Transverse colon (tissue), 4 donors: ENCODE results near the gene PIGT. TPM values are rescaled to one million over a fixed set of nuclear protein-coding genes. Genes with fewer than 3 reads are reported as not detected.

Source experiments
- DNase-seq: peaks from one replicate; pipeline ENCODE4 v3.0.0-alpha.2; 2019
- H3K27ac ChIP-seq, 4 donors: fragments of 200-600 bp; sonication (generic); 2 replicates each; pipeline ENCODE4 v1.5.1; 2016 to 2018; ENCODE audit warnings: inconsistent platforms in 4 of 4
- H3K27me3 ChIP-seq: fragments of 200-600 bp; sonication (generic); 2 replicates; pipeline ENCODE4 v1.5.1; 2017; ENCODE audit warnings: inconsistent platforms
- H3K36me3 ChIP-seq, 4 donors: fragments of 200-600 bp; sonication (generic); 2 replicates each; pipeline ENCODE4 v1.5.1; 2017 to 2019; ENCODE audit warnings: inconsistent platforms in 4 of 4
- H3K4me1 ChIP-seq, 4 donors: fragments of 200-600 bp; sonication (generic); 2 replicates each; pipeline ENCODE4 v1.5.1; 2017 to 2020; ENCODE audit warnings: inconsistent platforms in 4 of 4
- H3K4me3 ChIP-seq, 4 donors: fragments of 200-600 bp; sonication (generic); 1 replicate in 1 of 4; 2 replicates in 3 of 4; pipeline versions ENCODE4 v1.5.1 to v1.6.1; 2017 to 2019; ENCODE audit warnings: inconsistent platforms in 4 of 4
- H3K9me3 ChIP-seq, 2 donors: fragments of 200-600 bp; sonication (generic); 2 replicates each; pipeline ENCODE4 v1.5.1; 2017 to 2019; ENCODE audit warnings: inconsistent platforms in 2 of 2
- EP300 ChIP-seq: sonication (generic); formaldehyde crosslinking; IDR thresholded peaks from one replicate; pipeline ENCODE4 v1.6.1; 2017; ENCODE audit warnings: antibody characterized with exemption, low read depth
- POLR2A ChIP-seq: fragments of 450-650 bp; IDR thresholded peaks from one replicate; pipeline ENCODE4 v1.6.1; 2016; ENCODE audit warnings: antibody characterized with exemption, mild to moderate bottlenecking, moderate library complexity
- POLR2AphosphoS5 ChIP-seq, 3 donors: sonication (generic); formaldehyde crosslinking; IDR thresholded peaks; one replicate each; pipeline ENCODE4 v1.6.1; 2016; ENCODE audit warnings: antibody characterized with exemption in 3 of 3
- WGBS, 2 donors: methylation state at CpG; one replicate each; pipeline ENCODE4 v1.1.5; 2018; ENCODE audit warnings: low coverage in 1 of 2; 5-methylcytosine and 5-hydroxymethylcytosine counted together
- in situ Hi-C, 4 donors: fragments of 200-750 bp; cut with MboI; loops; one replicate each; pipeline versions ENCODE4 v1.15.0 to v1.15.1; 2017; ENCODE audit warnings: low sequenced_read_pairs in 3 of 4, low pct_ligation_motif_present in 1 of 4, low pct_unique_long_range_greater_than_20kb in 1 of 4
- intact Hi-C: fragments of 100-400 bp; cut with DNase I; formaldehyde crosslinking; loops from one replicate; pipeline ENCODE4 v1.15.1; 2023; ENCODE audit warnings: low total_unique reads
- total RNA-seq, 4 donors: library from RNA; depleted of rRNA; stranded (reverse); fragments of >200 nt; gene quantifications; one replicate each; pipeline ENCODE4 v1.1.0, GENCODE V29; 2016
- TF ChIP-seq, protein P1 (sequence below), 5 experiments: fragments of 200-600 bp in 3 of 5; fragments of 450-650 bp in 2 of 5; sonication (generic) in 3 of 5; IDR thresholded peaks; 1 replicate in 2 of 5; 2 replicates in 3 of 5; pipeline ENCODE4 v1.5.1; 2016 to 2017; ENCODE audit warnings: antibody characterized with exemption in 5 of 5, inconsistent platforms in 3 of 5, mild to moderate bottlenecking in 2 of 5, moderate library complexity in 1 of 5

The PIGT gene
- total RNA-seq, 4 donors from 2014 or later: 88.3 to 321 (median 108) TPM

GRCh38 chr20:45429618-45430017 lies 13.7 kb downstream of the PIGT start:
- WGBS, 2 donors: 72 to 83% methylated on average over 2 of the region's 2 CpGs

DNA sequence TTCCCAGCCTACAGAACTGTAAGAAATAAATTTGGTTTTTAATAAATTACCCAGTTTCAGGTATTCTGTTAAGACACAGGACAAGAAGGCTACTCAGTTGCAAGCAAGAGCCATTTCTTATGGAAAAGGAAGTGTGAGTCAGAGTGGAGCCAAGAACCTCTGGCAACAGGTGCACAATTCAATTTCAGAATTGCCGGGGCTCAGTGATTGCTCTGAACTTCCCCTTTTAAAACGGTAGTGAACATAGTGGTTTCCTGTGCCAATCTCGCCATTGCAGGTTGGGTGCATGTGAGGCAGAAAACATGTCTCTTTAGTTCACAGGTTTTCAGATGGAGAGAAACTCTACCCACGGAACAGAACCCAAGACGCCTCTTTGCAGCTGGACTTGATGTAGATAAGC lies 16.4 kb downstream of the PIGT start:
- Histone ChIP-seq H3K9me3 (no peaks in the 10 kb centered on the region), H3K27ac (peak overlapping the region in 1 of 4 donors; percentile 44)
- TF ChIP-seq EP300 (no peak), POLR2AphosphoS5 (IDR thresholded peaks at IDR 0.05) (no peak), POLR2A (no peak)
- TF ChIP-seq, protein P1, sequence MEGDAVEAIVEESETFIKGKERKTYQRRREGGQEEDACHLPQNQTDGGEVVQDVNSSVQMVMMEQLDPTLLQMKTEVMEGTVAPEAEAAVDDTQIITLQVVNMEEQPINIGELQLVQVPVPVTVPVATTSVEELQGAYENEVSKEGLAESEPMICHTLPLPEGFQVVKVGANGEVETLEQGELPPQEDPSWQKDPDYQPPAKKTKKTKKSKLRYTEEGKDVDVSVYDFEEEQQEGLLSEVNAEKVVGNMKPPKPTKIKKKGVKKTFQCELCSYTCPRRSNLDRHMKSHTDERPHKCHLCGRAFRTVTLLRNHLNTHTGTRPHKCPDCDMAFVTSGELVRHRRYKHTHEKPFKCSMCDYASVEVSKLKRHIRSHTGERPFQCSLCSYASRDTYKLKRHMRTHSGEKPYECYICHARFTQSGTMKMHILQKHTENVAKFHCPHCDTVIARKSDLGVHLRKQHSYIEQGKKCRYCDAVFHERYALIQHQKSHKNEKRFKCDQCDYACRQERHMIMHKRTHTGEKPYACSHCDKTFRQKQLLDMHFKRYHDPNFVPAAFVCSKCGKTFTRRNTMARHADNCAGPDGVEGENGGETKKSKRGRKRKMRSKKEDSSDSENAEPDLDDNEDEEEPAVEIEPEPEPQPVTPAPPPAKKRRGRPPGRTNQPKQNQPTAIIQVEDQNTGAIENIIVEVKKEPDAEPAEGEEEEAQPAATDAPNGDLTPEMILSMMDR (IDR thresholded peaks at IDR 0.05): no peak

More at GRCh38 chr20:45429618-45430017, 13.7 kb downstream of the PIGT start:
- in situ Hi-C loops (loop anchor here in 1 of 4 donors (10.0 to 25.0 kb wide), 2 partner anchors 55 to 117 kb away; partner anchors contain the start of genes MATN4, RBPJL and TP53TG5), intact Hi-C loops (no loop called here)
- peaks cover 0 to 12% (median 4%) of the 10 kb centered on the region in 4 donors for H3K4me1 ChIP-seq
- H3K27ac ChIP-seq: no peak overlapping the region
- no peak overlapping the region for H3K4me3 ChIP-seq
- TF ChIP-seq EP300: no peak
- TF ChIP-seq POLR2A: no peak
- TF ChIP-seq POLR2AphosphoS5 (IDR thresholded peaks at IDR 0.05): no peak
- TF ChIP-seq, protein P1 (IDR thresholded peaks at IDR 0.05): no peak
- no peaks in the 10 kb centered on the region for H3K27me3 ChIP-seq
- H3K36me3 ChIP-seq: peaks cover 0 to 13% (median 3%) of the 10 kb centered on the region in 4 donors
- DNase-seq: no peak
- H3K9me3 ChIP-seq: no peaks in the 10 kb centered on the region

DNA sequence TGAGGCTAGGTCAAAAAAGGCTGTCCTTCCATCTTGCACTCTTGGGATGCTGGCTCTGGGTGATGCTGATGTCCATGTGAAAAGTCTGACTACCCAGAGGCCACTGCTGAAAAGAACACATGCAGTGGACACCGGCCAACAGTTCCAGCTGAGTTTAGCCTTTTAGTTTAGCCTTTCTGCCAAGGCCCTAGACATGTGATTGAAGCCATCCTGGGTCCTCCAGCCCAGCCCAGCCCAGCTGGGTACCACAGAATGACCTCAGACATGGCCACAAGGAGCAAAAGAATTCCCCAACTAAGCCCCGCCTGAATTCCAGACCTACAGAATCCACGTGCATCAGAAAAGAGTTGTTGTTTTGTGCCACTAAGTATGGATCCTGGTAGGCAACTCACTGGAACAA lies 17.4 kb downstream of the PIGT start:
- Histone ChIP-seq H3K9me3 (no peaks in the 10 kb centered on the region), H3K4me1 (peaks cover 0 to 13% (median 9%) of the 10 kb centered on the region in 4 donors), H3K36me3 (no peaks in the 10 kb centered on the region), H3K4me3 (no peak overlapping the region), H3K27me3 (no peaks in the 10 kb centered on the region), H3K27ac (peak overlapping the region; percentile 14 to 50 (median 36))
- in situ Hi-C loops (loop anchor here in 1 of 4 donors (10.0 to 25.0 kb wide), 2 partner anchors 59 to 121 kb away; partner anchors contain the start of genes MATN4, RBPJL and TP53TG5), intact Hi-C loops (no loop called here)
- TF ChIP-seq, protein P1 (IDR thresholded peaks at IDR 0.05): no peak
- no peak for TF ChIP-seq EP300
- peak in 2 of 3 donors; percentile 14 to 44 for TF ChIP-seq POLR2AphosphoS5 (IDR thresholded peaks at IDR 0.05)
- TF ChIP-seq POLR2A: no peak
- peak; percentile 33 for DNase-seq
- WGBS, 2 donors: 68 to 100% methylated on average over 1 to 3 of the region's 3 CpGs

More for the DNA sequence above, 16.4 kb downstream of the PIGT start:
- intact Hi-C loops (no loop called here), in situ Hi-C loops (loop anchor here in 1 of 4 donors (10.0 to 25.0 kb wide), 2 partner anchors 57 to 120 kb away; partner anchors contain the start of genes MATN4, RBPJL and TP53TG5)
- Histone ChIP-seq H3K36me3 (no peaks in the 10 kb centered on the region), H3K4me3 (no peak overlapping the region), H3K4me1 (peaks cover 0 to 16% (median 9%) of the 10 kb centered on the region in 4 donors), H3K27me3 (no peaks in the 10 kb centered on the region)
- WGBS, 2 donors: 57 to 61% methylated on average over 3 to 5 of the region's 5 CpGs
- DNase-seq: no peak

GRCh38 chr20:45433976-45434375 lies 18.0 kb downstream of the PIGT start:
- in situ Hi-C loops (loop anchor here in 1 of 4 donors (10.0 to 25.0 kb wide), 2 partner anchors 59 to 122 kb away; partner anchors contain the start of genes MATN4, RBPJL and TP53TG5), intact Hi-C loops (no loop called here)
- Histone ChIP-seq H3K27ac (peak overlapping the region in 2 of 4 donors; percentile 44 to 50), H3K36me3 (no peaks in the 10 kb centered on the region), H3K9me3 (no peaks in the 10 kb centered on the region), H3K4me1 (peaks cover 0 to 13% (median 9%) of the 10 kb centered on the region in 4 donors), H3K27me3 (no peaks in the 10 kb centered on the region), H3K4me3 (no peak overlapping the region)
- TF ChIP-seq POLR2A: no peak
- no peak for TF ChIP-seq EP300
- TF ChIP-seq, protein P1 (IDR thresholded peaks at IDR 0.05): no peak
- TF ChIP-seq POLR2AphosphoS5 (IDR thresholded peaks at IDR 0.05): no peak
- no peak for DNase-seq
- 92 to 100% methylated on average over 2 to 4 of the region's 4 CpGs for WGBS, 2 donors
